ENCODE results near the gene TAF4.
"Not testable (repeated sequence)": the region's sequence is repeated elsewhere in the genome, so short reads cannot be mapped to it uniquely, and the experiment has no call there.

Gene TAF4

GRCh38 chr20:62056377-62056776 is 9.3 kb downstream of the TAF4 start:
- no peak for DNase-seq (ENCODE audit: low read depth)
- no peak for TF ChIP-seq CTCF (IDR thresholded peaks at IDR 0.05; ENCODE audit: insufficient read depth, low read depth, low read length, missing control alignments)
- no peak overlapping the region for H3K4me3 ChIP-seq (ENCODE audit: low read length)

- H3K4me3 ChIP-seq (ENCODE audit: low read length); DNase-seq (ENCODE audit: low read depth): not testable (repeated sequence)
Observed at GRCh38 chr20:62055862-62056115, 9.9 kb downstream of the TAF4 start.

- no peak for TF ChIP-seq CTCF (IDR thresholded peaks at IDR 0.05; ENCODE audit: insufficient read depth, low read depth, low read length, missing control alignments)
- DNase-seq (ENCODE audit: low read depth), result no peak
- H3K4me3 ChIP-seq (ENCODE audit: low read length), result no peak overlapping the region
Observed at GRCh38 chr20:62055106-62055861, 10.4 kb downstream of the TAF4 start.

- H3K4me3 ChIP-seq (ENCODE audit: low read length), result no peak overlapping the region
- TF ChIP-seq CTCF (IDR thresholded peaks at IDR 0.05; ENCODE audit: insufficient read depth, low read depth, low read length, missing control alignments), result no peak
Observed at GRCh38 chr20:62054451-62054953, 11.2 kb downstream of the TAF4 start.

GRCh38 chr20:62053465-62054196 is 12.1 kb downstream of the TAF4 start:
- H3K4me3 ChIP-seq (ENCODE audit: low read length), result no peak overlapping the region
- no peak for TF ChIP-seq CTCF (IDR thresholded peaks at IDR 0.05; ENCODE audit: insufficient read depth, low read depth, low read length, missing control alignments)
- no peak for DNase-seq (ENCODE audit: low read depth)

More at GRCh38 chr20:62054451-62054953, 11.2 kb downstream of the TAF4 start:
- no peak for DNase-seq (ENCODE audit: low read depth)

GRCh38 chr20:62052842-62053464 is 12.7 kb downstream of the TAF4 start:
- no peak for DNase-seq (ENCODE audit: low read depth)
- no peak overlapping the region for H3K4me3 ChIP-seq (ENCODE audit: low read length)
- no peak for TF ChIP-seq CTCF (IDR thresholded peaks at IDR 0.05; ENCODE audit: insufficient read depth, low read depth, low read length, missing control alignments)

- no peak for TF ChIP-seq CTCF (IDR thresholded peaks at IDR 0.05; ENCODE audit: insufficient read depth, low read depth, low read length, missing control alignments)
- DNase-seq (ENCODE audit: low read depth), result no peak
- no peak overlapping the region for H3K4me3 ChIP-seq (ENCODE audit: low read length)
Observed at GRCh38 chr20:62052336-62052841, 13.3 kb downstream of the TAF4 start.

All from epithelial cell of esophagus (primary cell).